ENCODE results near the gene DGUOK. TPM values are rescaled to one million over a fixed set of nuclear protein-coding genes. Genes with fewer than 3 reads are reported as not detected.

Gene DGUOK
- total and polyA plus RNA-seq, 4 donors, result 28.9 to 103 (median 73.9) TPM

GRCh38 chr2:73956218-73956865 is 29.7 kb downstream of the DGUOK start:
- no peak for DNase-seq
- Histone ChIP-seq H3K9me3 (ENCODE audit: control insufficient read depth in 4 of 4, insufficient read depth in 3 of 4, low read length in 3 of 4) (no peaks in the 10 kb centered on the region), H3K27me3 (ENCODE audit: control insufficient read depth in 3 of 3, insufficient read depth in 3 of 3, low read length in 2 of 3) (no peaks in the 10 kb centered on the region), H3K36me3 (ENCODE audit: control insufficient read depth in 4 of 4, insufficient read depth in 4 of 4, low read length in 4 of 4) (peaks cover 18 to 28% (median 24%) of the 10 kb centered on the region in 4 donors), H3K9ac (ENCODE audit: insufficient read depth in 1 of 2, low read length in 2 of 2) (no peak overlapping the region), H3K4me1 (ENCODE audit: control insufficient read depth in 5 of 5, insufficient read depth in 5 of 5, low read length in 5 of 5) (peaks cover 0 to 10% (median 0%) of the 10 kb centered on the region in 5 donors), H3K4me3 (no peak overlapping the region), H3K27ac (ENCODE audit: low read depth in 1 of 2, low read length in 1 of 2) (no peak overlapping the region)
- no peak for ATAC-seq (ENCODE audit: insufficient read depth, low FRiP score)
- TF ChIP-seq CTCF (IDR thresholded peaks at IDR 0.05; ENCODE audit: control extremely low read depth, extremely low read depth), result no peak
- WGBS, 2 donors, result 80 to 91% methylated on average over 5 of the region's 5 CpGs

GRCh38 chr2:73961274-73961673 is 34.6 kb downstream of the DGUOK start:
- Histone ChIP-seq H3K36me3 (ENCODE audit: control insufficient read depth in 4 of 4, insufficient read depth in 4 of 4, low read length in 4 of 4) (peaks cover 8 to 20% (median 13%) of the 10 kb centered on the region in 4 donors), H3K4me1 (ENCODE audit: control insufficient read depth in 5 of 5, insufficient read depth in 5 of 5, low read length in 5 of 5) (no peaks in the 10 kb centered on the region), H3K27me3 (ENCODE audit: control insufficient read depth in 3 of 3, insufficient read depth in 3 of 3, low read length in 2 of 3) (no peaks in the 10 kb centered on the region), H3K9ac (ENCODE audit: insufficient read depth in 1 of 2, low read length in 2 of 2) (no peak overlapping the region), H3K4me3 (no peak overlapping the region), H3K9me3 (ENCODE audit: control insufficient read depth in 4 of 4, insufficient read depth in 3 of 4, low read length in 3 of 4) (peaks cover 0 to 4% (median 0%) of the 10 kb centered on the region in 4 donors), H3K27ac (ENCODE audit: low read depth in 1 of 2, low read length in 1 of 2) (no peak overlapping the region)
- no peak for TF ChIP-seq CTCF (IDR thresholded peaks at IDR 0.05; ENCODE audit: control extremely low read depth, extremely low read depth)
- ATAC-seq (ENCODE audit: insufficient read depth, low FRiP score) (no peak), DNase-seq (no peak)
- WGBS, 2 donors, result 96 to 98% methylated on average over 4 of the region's 4 CpGs

- TF ChIP-seq CTCF (IDR thresholded peaks at IDR 0.05; ENCODE audit: control extremely low read depth, extremely low read depth), result no peak
These were observed 35.3 kb downstream of the DGUOK start for GRCh38 chr2:73961823-73962615.

More at GRCh38 chr2:73961823-73962615, 35.3 kb downstream of the DGUOK start:
- Histone ChIP-seq H3K4me1 (ENCODE audit: control insufficient read depth in 5 of 5, insufficient read depth in 5 of 5, low read length in 5 of 5) (no peaks in the 10 kb centered on the region), H3K9me3 (ENCODE audit: control insufficient read depth in 4 of 4, insufficient read depth in 3 of 4, low read length in 3 of 4) (peaks cover 0 to 4% (median 0%) of the 10 kb centered on the region in 4 donors), H3K27me3 (ENCODE audit: control insufficient read depth in 3 of 3, insufficient read depth in 3 of 3, low read length in 2 of 3) (no peaks in the 10 kb centered on the region), H3K27ac (ENCODE audit: low read depth in 1 of 2, low read length in 1 of 2) (peak overlapping the region in 1 of 2 donors; percentile 31), H3K4me3 (no peak overlapping the region), H3K9ac (ENCODE audit: insufficient read depth in 1 of 2, low read length in 2 of 2) (no peak overlapping the region), H3K36me3 (ENCODE audit: control insufficient read depth in 4 of 4, insufficient read depth in 4 of 4, low read length in 4 of 4) (peaks cover 7 to 17% (median 13%) of the 10 kb centered on the region in 4 donors)
- no peak for DNase-seq
- WGBS, 2 donors, result 79 to 85% methylated on average over 12 of the region's 12 CpGs
- no peak for ATAC-seq (ENCODE audit: insufficient read depth, low FRiP score)
